HG03135 (cell line): Measurements from ENCODE around the gene GPR119.
"Not testable (repeated sequence)": the region's sequence is repeated elsewhere in the genome, so short reads cannot be mapped to it uniquely, and the experiment has no call there.

Source experiments
- ATAC-seq: cut with Tn5 transposase; IDR thresholded peaks from one replicate; pipeline ENCODE4 v1.9.1; 2021; ENCODE audit warnings: mild to moderate bottlenecking, moderate library complexity; ENCODE audit not compliant: unreplicated experiment

The GPR119 gene

GRCh38 chrX:130339408-130340222, 45.9 kb downstream of the GPR119 start, which contains the start of gene SLC25A14:
SLC25A14 (plus strand) TSS chrX:130339919; CDS start chrX:130340279, 360 bp downstream.
- ATAC-seq = peak; percentile 95

GRCh38 chrX:130338869-130339268, 46.6 kb downstream of the GPR119 start:
- not testable (repeated sequence) for ATAC-seq

GRCh38 chrX:130336531-130336930, 48.9 kb downstream of the GPR119 start:
- ATAC-seq = no peak
